A549 (cell line): ENCODE results near the gene TMEM129. TPM values are rescaled to one million over a fixed set of nuclear protein-coding genes. Genes with fewer than 3 reads are reported as not detected.

Experiments
- ATAC-seq, 2 experiments: fragments of 200-7000 bp in 1 of 2; fragments of >200 bp in 1 of 2; cut with Nextera tagmentation in 1 of 2; cut with Tn5 transposase in 1 of 2; 3 replicates each; pipeline versions ENCODE4 v1.8.0 to v1.9.1; 2018 to 2020; ENCODE audit warnings: mild to moderate bottlenecking in 1 of 2, moderate library complexity in 1 of 2
- CTCF ChIA-PET: fragments of 300-600 bp; sonication (Branson Sonifier 250); formaldehyde crosslinking; extraction: SDS; loops from one replicate; lab custom pipeline; 2021; ENCODE audit warnings: antibody characterized with exemption, inconsistent platforms; lab: Yijun Ruan, JAX
- POLR2A ChIA-PET: fragments of 350-600 bp; formaldehyde crosslinking; extraction: SDS; loops from one replicate; lab custom pipeline; 2021; ENCODE audit warnings: antibody characterized with exemption, inconsistent platforms; lab: Yijun Ruan, JAX
- DNase-seq, 2 experiments: peaks; one replicate each; pipeline versions ENCODE4 v3.0.0 to v3.0.0-alpha.2; 2011 to 2016; ENCODE audit warnings: low read depth in 1 of 2, low spot score in 1 of 2
- FAIRE-seq: peaks from 2 replicates; lab custom pipeline; 2011; peaks lifted over from hg19 to GRCh38; lab: Jason Lieb, UNC
- H3K27ac ChIP-seq, 2 experiments: fragments of >200 bp; sonication (Bioruptor Twin); formaldehyde crosslinking; 3 replicates each; pipeline ENCODE4 v1.5.1; 2016 to 2017
- H3K4me1 ChIP-seq: fragments of >200 bp; sonication (Bioruptor Twin); formaldehyde crosslinking; 3 replicates; pipeline ENCODE4 v1.6.1; 2016
- H3K4me2 ChIP-seq: fragments of >200 bp; sonication (Bioruptor Twin); formaldehyde crosslinking; 3 replicates; pipeline ENCODE4 v1.6.1; 2016
- H3K4me3 ChIP-seq: fragments of >200 bp; sonication (Bioruptor Twin); formaldehyde crosslinking; 3 replicates; pipeline ENCODE4 v1.5.1; 2016
- H3K9me3 ChIP-seq: fragments of >200 bp; sonication (Bioruptor Twin); formaldehyde crosslinking; 3 replicates; pipeline ENCODE4 v1.6.1; 2016
- CEBPB ChIP-seq, 2 experiments: fragments of >200 bp in 1 of 2; sonication (Bioruptor Twin) in 1 of 2; formaldehyde crosslinking in 1 of 2; IDR thresholded peaks; 2 replicates each; pipeline ENCODE4 v1.6.1; 2012 to 2016
- CHD2 ChIP-seq: fragments of 150-350 bp; IDR thresholded peaks from 2 replicates; pipeline ENCODE4 v1.6.1; 2014; ENCODE audit warnings: low read length; ENCODE audit not compliant: partially characterized antibody
- CHD4 ChIP-seq: fragments of 200-600 bp; sonication (generic); IDR thresholded peaks from 2 replicates; pipeline ENCODE4 v1.6.1; 2016; ENCODE audit warnings: antibody characterized with exemption, mild to moderate bottlenecking, borderline replicate concordance
- CTCF ChIP-seq: fragments of >200 bp; sonication (Bioruptor Twin); formaldehyde crosslinking; IDR thresholded peaks from 3 replicates; pipeline ENCODE4 v1.5.1; 2016
- E2F6 ChIP-seq: IDR thresholded peaks from 2 replicates; pipeline ENCODE4 v1.6.1; 2012; ENCODE audit warnings: low read depth, borderline replicate concordance
- EHF ChIP-seq: fragments of 250-450 bp; sonication (Bioruptor Pico); IDR thresholded peaks from 2 replicates; pipeline ENCODE4 v1.5.0; 2020; ENCODE audit warnings: mild to moderate bottlenecking
- EP300 ChIP-seq, 2 experiments: fragments of >200 bp; sonication (Bioruptor Twin); formaldehyde crosslinking; IDR thresholded peaks; 2 replicates in 1 of 2; 3 replicates in 1 of 2; pipeline ENCODE4 v1.6.1; 2016 to 2017
- ESRRA ChIP-seq: fragments of 150-350 bp; IDR thresholded peaks from 2 replicates; pipeline ENCODE4 v1.6.1; 2014; ENCODE audit warnings: mild to moderate bottlenecking, low read length, borderline replicate concordance
- FOSL2 ChIP-seq, 2 experiments: fragments of 450-650 bp in 1 of 2; fragments of >200 bp in 1 of 2; sonication (Bioruptor Twin) in 1 of 2; formaldehyde crosslinking; IDR thresholded peaks; 2 replicates each; pipeline versions ENCODE4 v1.5.0 to v1.6.1; 2016 to 2020; ENCODE audit warnings: mild to moderate bottlenecking in 1 of 2, moderate library complexity in 1 of 2
- HDAC2 ChIP-seq: fragments of 200-600 bp; sonication (generic); IDR thresholded peaks from 2 replicates; pipeline ENCODE4 v1.6.1; 2016
- HEYL ChIP-seq: fragments of 250-450 bp; sonication (Bioruptor Pico); IDR thresholded peaks from 2 replicates; pipeline ENCODE4 v1.8.0; 2021; ENCODE audit warnings: mild to moderate bottlenecking, moderate library complexity
- HOXB5 ChIP-seq: fragments of 250-450 bp; sonication (Bioruptor Pico); IDR thresholded peaks from 2 replicates; pipeline ENCODE4 v1.5.0; 2020; ENCODE audit warnings: mild to moderate bottlenecking, moderate library complexity
- JUN ChIP-seq, 2 experiments: fragments of >200 bp; sonication (Bioruptor Twin); formaldehyde crosslinking; IDR thresholded peaks; 2 replicates in 1 of 2; 3 replicates in 1 of 2; pipeline ENCODE4 v1.6.1; 2016 to 2017
- KDM1A ChIP-seq: fragments of 200-600 bp; sonication (generic); IDR thresholded peaks from 2 replicates; pipeline ENCODE4 v1.6.1; 2016; ENCODE audit warnings: low read depth, mild to moderate bottlenecking
- KDM5A ChIP-seq: fragments of 200-600 bp; sonication (generic); IDR thresholded peaks from 2 replicates; pipeline ENCODE4 v1.6.1; 2016; ENCODE audit warnings: antibody characterized with exemption, mild to moderate bottlenecking
- MAX ChIP-seq: IDR thresholded peaks from 2 replicates; pipeline ENCODE4 v1.6.1; 2012
- NPAS2 ChIP-seq: fragments of 250-450 bp; sonication (Bioruptor Pico); IDR thresholded peaks from 2 replicates; pipeline ENCODE4 v1.8.0; 2022; ENCODE audit warnings: mild to moderate bottlenecking, moderate library complexity, borderline replicate concordance
- PBX3 ChIP-seq: IDR thresholded peaks from 2 replicates; pipeline ENCODE4 v1.6.1; 2012
- PHF8 ChIP-seq: fragments of 200-600 bp; sonication (generic); IDR thresholded peaks from 2 replicates; pipeline ENCODE4 v1.6.1; 2016; ENCODE audit warnings: low read depth, mild to moderate bottlenecking, antibody characterized with exemption, moderate library complexity, borderline replicate concordance
- POLR2AphosphoS2 ChIP-seq: conservative IDR thresholded peaks from 2 replicates; pipeline ENCODE4 v1.6.1; 2012; ENCODE audit warnings: low read length, improper control_type of control experiment, inconsistent platforms
- RNF2 ChIP-seq: fragments of 200-600 bp; sonication (generic); IDR thresholded peaks from 2 replicates; pipeline ENCODE4 v1.6.1; 2016; ENCODE audit warnings: low read depth, mild to moderate bottlenecking, antibody characterized with exemption, moderate library complexity, borderline replicate concordance
- SMC3 ChIP-seq: fragments of >200 bp; sonication (Bioruptor Twin); formaldehyde crosslinking; IDR thresholded peaks from 3 replicates; pipeline ENCODE4 v1.6.1; 2018; ENCODE audit warnings: inconsistent platforms
- ZSCAN20 ChIP-seq: fragments of 250-450 bp; sonication (Bioruptor Pico); IDR thresholded peaks from 2 replicates; pipeline ENCODE4 v1.8.0; 2022; ENCODE audit warnings: mild to moderate bottlenecking, moderate library complexity
- WGBS: methylation state at CpG from one replicate; pipeline ENCODE4 v1.1.6; 2017; ENCODE audit errors: missing lambda C conversion rate; 5-methylcytosine and 5-hydroxymethylcytosine counted together
- polyA plus RNA-seq, 4 experiments: library from polyadenylated mRNA; depleted of rRNA in 3 of 4; stranded (reverse); fragments of >200 nt; fragmentation: RNase III in 1 of 4; extraction: RNeasy Plus Mini Kit Qiagen cat#74134 plus additional on column Dnase treatment in 1 of 4; gene quantifications; 2 replicates in 3 of 4; 3 replicates in 1 of 4; pipeline ENCODE4 v1.2.3, GENCODE V29; 2011 to 2017

Gene TMEM129
- polyA plus RNA-seq, 2 of the 4 experiments (the other 2 are of a cell fraction) = 12.7 to 20.4 TPM

DNA sequence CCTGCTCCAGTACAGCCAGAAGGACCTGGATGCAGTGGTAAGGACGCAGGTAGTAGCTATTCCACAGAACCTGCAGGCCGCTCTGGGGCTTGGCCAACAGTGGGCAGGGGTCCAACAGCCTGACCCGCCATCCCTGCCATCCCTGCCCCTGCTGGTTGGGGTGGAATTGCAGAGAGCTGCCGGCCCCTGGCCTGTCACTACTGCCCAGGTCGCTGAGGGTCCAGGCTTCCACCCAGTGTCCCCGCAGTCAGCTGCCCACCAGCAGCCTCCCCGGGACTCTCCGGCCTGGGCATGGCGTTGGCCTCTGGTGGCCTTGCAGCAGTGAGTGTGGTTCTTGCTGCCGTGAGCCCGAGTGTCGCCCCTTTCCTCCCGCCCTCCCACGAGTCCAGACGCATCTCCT lies 16.5 kb upstream of the TMEM129 start (continued):
- no peak for TF ChIP-seq HEYL
- TF ChIP-seq PHF8 = no peak
- no peak for TF ChIP-seq MAX
- no peak for TF ChIP-seq JUN (IDR thresholded peaks at IDR 0.05)
- TF ChIP-seq ESRRA = no peak
- no peak for TF ChIP-seq HOXB5 (CRISPR knock-in tag)

DNA sequence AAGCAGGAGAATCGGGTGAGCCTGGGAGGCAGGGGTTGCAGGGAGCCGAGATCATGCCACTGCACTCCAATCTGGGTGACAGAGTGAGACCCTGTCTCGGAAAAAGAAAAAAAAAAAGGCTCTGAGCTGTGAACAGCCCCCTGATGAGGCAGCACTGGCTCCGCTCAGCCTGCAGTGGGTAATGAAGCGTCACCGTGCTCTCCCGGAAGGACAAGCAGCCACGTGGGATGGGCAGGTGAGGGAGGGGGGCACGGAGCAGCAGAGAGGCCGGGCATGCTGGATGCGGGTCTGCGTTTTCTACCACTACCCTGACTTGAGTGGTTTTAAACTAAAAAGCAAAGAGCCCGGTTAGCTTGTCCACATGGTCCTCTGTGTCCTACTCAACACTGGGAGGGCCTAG lies 15.7 kb upstream of the TMEM129 start:
- no peak overlapping the region for H3K4me2 ChIP-seq
- DNase-seq = no peak
- ATAC-seq = no peak
- TF ChIP-seq PBX3 = no peak
- no peak for TF ChIP-seq RNF2
- TF ChIP-seq KDM1A = no peak
- no peak for TF ChIP-seq KDM5A
- TF ChIP-seq CHD4 = no peak
- TF ChIP-seq PHF8 = no peak
- TF ChIP-seq SMC3 = no peak
- TF ChIP-seq ZSCAN20 (CRISPR knock-in tag) = no peak
- TF ChIP-seq CEBPB (IDR thresholded peaks at IDR 0.05) = no peak
- no peak for TF ChIP-seq CHD2
- no peak for TF ChIP-seq NPAS2 (CRISPR knock-in tag)
- TF ChIP-seq CTCF = no peak
- TF ChIP-seq HEYL = no peak
- TF ChIP-seq, all 56 proteins: peak for 0
- no peak overlapping the region for H3K27ac ChIP-seq
- ChIA-PET CTCF (interaction anchor here (1.1 to 2.0 kb wide), 7 partner anchors 9 to 73 kb away, joined by 3 to 8 read pairs (median 5); no protein-coding TSS in a partner anchor), POLR2A (no interaction called here)
- H3K4me3 ChIP-seq = no peak overlapping the region
- 90% methylated on average over 13 of the region's 13 CpGs for WGBS
- peaks cover 11% of the 10 kb centered on the region; the same call in 2 of the 3 replicates for H3K9me3 ChIP-seq
- FAIRE-seq = no peak
- H3K4me1 ChIP-seq = no peaks in the 10 kb centered on the region

- no peak overlapping the region for H3K4me3 ChIP-seq
- no peaks in the 10 kb centered on the region for H3K4me1 ChIP-seq
- H3K4me2 ChIP-seq = no peak overlapping the region
- CTCF ChIA-PET = interaction anchor here (1.7 kb wide), 1 partner anchor 9 kb away, joined by 5 read pairs; no protein-coding TSS in a partner anchor
- ATAC-seq (no peak), FAIRE-seq (no peak), DNase-seq (no peak)
- no peak for TF ChIP-seq EHF (CRISPR knock-in tag)
- TF ChIP-seq HDAC2 = no peak
- TF ChIP-seq CHD2 = no peak
- no peak for TF ChIP-seq CHD4
- no peak for TF ChIP-seq EP300 (IDR thresholded peaks at IDR 0.05)
- no peak for TF ChIP-seq FOSL2 (IDR thresholded peaks at IDR 0.05)
- TF ChIP-seq FOSL2 (CRISPR knock-in tag; IDR thresholded peaks at IDR 0.05) = no peak
- no peak for TF ChIP-seq E2F6
- TF ChIP-seq POLR2AphosphoS2 = no peak
- TF ChIP-seq KDM5A = no peak
- 98% methylated on average over 8 of the region's 20 CpGs for WGBS
- peaks cover 11% of the 10 kb centered on the region; the same call in 2 of the 3 replicates for H3K9me3 ChIP-seq
- H3K27ac ChIP-seq = no peak overlapping the region
- POLR2A ChIA-PET = no interaction called here
Measured at GRCh38 chr4:1735215-1735614, 14.1 kb upstream of the TMEM129 start.
